Upper lobe of right lung (tissue), 1 donor: ENCODE results near the gene DXO. TPM values are rescaled to one million over a fixed set of nuclear protein-coding genes. Genes with fewer than 3 reads are reported as not detected.

Source experiments
- ATAC-seq: fragments of 200-7000 bp; cut with Tn5 transposase; one replicate; pipeline ENCODE4 v1.9.1; 2020; ENCODE audit warnings: mild to moderate bottlenecking, moderate library complexity
- DNase-seq: peaks from one replicate; pipeline ENCODE4 v3.0.0-alpha.2; 2020
- H3K27ac ChIP-seq: fragments of 200-600 bp; one replicate; pipeline ENCODE4 v1.8.0; 2022
- H3K27me3 ChIP-seq: fragments of 200-600 bp; one replicate; pipeline ENCODE4 v1.8.0; 2022; ENCODE audit warnings: mild to moderate bottlenecking
- H3K36me3 ChIP-seq: fragments of 200-600 bp; one replicate; pipeline ENCODE4 v1.8.0; 2022
- H3K4me1 ChIP-seq: fragments of 200-600 bp; one replicate; pipeline ENCODE4 v1.8.0; 2022
- H3K4me3 ChIP-seq: fragments of 200-600 bp; one replicate; pipeline ENCODE4 v1.8.0; 2022; ENCODE audit warnings: mild to moderate bottlenecking
- H3K9me3 ChIP-seq: fragments of 200-600 bp; one replicate; pipeline ENCODE4 v1.8.0; 2022
- intact Hi-C: fragments of 100-400 bp; cut with DNase I; formaldehyde crosslinking; loops from one replicate; pipeline ENCODE4 v1.11.0; 2022
- microRNA-seq: library from miRNA; unstranded; fragments of <30 nt; microRNA quantifications from one replicate; pipeline ENCODE4 v1.2.0, GENCODE V29; 2020; ENCODE audit warnings: borderline microRNAs expressed
- total RNA-seq: library from RNA; stranded (reverse); fragmentation: NEBNext Ultra II Directional; extraction: Animal tissue kit (Norgen Biotek cat#: 25700); gene quantifications from one replicate; pipeline ENCODE4 v1.2.1, GENCODE V29; 2021
- TF ChIP-seq, protein P1 (sequence below): fragments of 200-600 bp; IDR thresholded peaks from one replicate; pipeline ENCODE4 v1.8.0; 2022; ENCODE audit warnings: antibody characterized with exemption
- donor health status: DM: no; HTN: yes; CAD: no; lungs with severe emphysema.

The DXO gene
- total RNA-seq, 1 donor from 2014 or later, result 20.5 TPM

DNA sequence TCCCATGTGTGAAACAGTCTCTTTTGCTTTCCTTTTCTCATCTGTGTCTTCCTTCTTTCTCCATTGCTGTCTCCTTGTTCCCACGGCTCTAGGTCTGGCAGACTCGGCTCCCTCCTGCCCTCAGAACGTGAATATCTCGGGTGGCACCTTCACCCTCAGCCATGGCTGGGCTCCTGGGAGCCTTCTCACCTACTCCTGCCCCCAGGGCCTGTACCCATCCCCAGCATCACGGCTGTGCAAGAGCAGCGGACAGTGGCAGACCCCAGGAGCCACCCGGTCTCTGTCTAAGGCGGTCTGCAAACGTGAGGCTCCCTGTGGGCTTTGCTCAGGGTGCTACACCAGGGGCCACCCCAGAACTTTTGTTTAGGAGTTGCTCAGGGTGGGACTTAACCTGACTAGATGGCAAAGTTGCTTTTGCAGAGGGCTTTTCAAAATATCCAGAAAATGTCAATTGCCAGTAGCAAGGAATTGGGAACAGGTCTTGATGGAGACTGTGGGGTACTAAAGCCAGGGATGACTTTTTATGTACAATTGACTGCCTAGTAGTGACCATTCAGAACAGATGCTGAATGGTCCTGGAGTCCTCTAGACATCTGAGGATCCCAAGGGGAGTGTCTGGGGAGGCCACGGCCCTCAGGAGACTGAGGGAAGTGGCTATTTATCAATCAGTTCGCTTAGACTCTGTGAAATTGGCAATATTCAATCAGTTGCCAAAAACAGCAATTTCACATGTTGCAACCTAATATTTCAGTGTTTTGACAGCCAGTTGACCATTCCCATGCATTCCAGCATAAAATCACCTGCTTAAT, 43.9 kb downstream of the DXO start:
- no peak for DNase-seq
- peak; percentile 21 for ATAC-seq

DNA sequence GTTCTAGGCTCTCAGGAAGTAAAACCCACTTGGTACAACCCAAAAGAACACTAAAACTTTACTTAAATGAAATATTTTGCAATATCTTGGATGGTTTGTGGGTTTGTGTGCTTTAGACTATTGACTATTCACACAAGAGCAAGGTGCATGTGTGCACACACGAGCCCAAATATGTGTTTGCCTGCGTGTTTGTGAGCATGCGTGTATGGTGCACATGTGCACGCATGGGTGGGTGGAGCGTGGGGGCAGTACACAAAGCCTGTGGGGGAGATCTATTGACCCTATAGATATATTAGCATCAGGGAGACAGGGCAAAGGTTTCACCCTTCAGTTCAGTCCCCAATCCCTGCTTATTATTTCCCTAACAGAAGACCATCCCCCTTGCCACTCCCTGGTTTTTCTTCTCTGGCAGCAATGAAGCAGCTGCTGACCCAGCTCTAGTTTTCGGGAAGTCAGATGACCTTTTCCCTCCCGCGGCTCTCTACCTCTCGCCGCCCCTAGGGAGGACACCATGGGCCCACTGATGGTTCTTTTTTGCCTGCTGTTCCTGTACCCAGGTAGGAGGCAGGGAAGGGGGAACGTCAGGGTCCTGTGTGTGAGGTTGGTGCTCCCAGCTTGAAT, 44.6 kb downstream of the DXO start, which contains the start of gene C2:
Gene C2 (plus strand): TSS at position 476 of the 621 bp plus-strand sequence. CDS start 36 bp downstream, at position 512.
- intact Hi-C loops, result no loop called here
- Histone ChIP-seq H3K36me3 (no peaks in the 10 kb centered on the region), H3K9me3 (no peaks in the 10 kb centered on the region), H3K27ac (peak within 1 kb of the TSS; percentile 81), H3K27me3 (no peaks in the 10 kb centered on the region), H3K4me3 (peak within 1 kb of the TSS; percentile 52), H3K4me1 (peaks cover 7% of the 10 kb centered on the region)
- TF ChIP-seq, protein P1, sequence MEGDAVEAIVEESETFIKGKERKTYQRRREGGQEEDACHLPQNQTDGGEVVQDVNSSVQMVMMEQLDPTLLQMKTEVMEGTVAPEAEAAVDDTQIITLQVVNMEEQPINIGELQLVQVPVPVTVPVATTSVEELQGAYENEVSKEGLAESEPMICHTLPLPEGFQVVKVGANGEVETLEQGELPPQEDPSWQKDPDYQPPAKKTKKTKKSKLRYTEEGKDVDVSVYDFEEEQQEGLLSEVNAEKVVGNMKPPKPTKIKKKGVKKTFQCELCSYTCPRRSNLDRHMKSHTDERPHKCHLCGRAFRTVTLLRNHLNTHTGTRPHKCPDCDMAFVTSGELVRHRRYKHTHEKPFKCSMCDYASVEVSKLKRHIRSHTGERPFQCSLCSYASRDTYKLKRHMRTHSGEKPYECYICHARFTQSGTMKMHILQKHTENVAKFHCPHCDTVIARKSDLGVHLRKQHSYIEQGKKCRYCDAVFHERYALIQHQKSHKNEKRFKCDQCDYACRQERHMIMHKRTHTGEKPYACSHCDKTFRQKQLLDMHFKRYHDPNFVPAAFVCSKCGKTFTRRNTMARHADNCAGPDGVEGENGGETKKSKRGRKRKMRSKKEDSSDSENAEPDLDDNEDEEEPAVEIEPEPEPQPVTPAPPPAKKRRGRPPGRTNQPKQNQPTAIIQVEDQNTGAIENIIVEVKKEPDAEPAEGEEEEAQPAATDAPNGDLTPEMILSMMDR, result no peak
- peak; percentile 76 for DNase-seq
- peak; percentile 77 for ATAC-seq

More for the DNA sequence above, 43.9 kb downstream of the DXO start:
- Histone ChIP-seq H3K9me3 (no peaks in the 10 kb centered on the region), H3K27me3 (no peaks in the 10 kb centered on the region), H3K4me1 (peaks cover 7% of the 10 kb centered on the region), H3K27ac (peak overlapping the region; percentile 81), H3K4me3 (peak overlapping the region; percentile 52), H3K36me3 (no peaks in the 10 kb centered on the region)
- TF ChIP-seq, protein P1, result no peak
- intact Hi-C loops, result no loop called here

DNA sequence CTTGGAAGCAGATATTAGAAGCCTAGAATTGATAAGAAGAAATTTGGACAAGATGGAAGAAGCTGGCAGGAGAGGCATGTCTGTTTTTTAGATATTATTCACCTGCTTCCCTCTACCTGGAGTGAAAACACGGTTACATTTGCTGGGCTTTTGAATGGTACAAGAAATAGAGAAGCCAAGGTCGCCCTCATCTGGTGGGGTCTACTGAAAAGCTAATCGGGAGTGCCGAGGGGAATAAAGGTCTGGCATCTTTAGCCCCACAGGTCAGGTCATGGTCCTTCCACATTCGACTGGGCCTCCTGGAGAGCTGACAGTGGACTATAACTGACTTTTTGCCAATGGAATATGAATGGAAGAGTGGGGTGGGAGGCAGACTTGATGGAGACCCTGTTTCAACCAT, 49.0 kb downstream of the DXO start:
- DNase-seq (no peak), ATAC-seq (peak; percentile 7)
- no peaks in the 10 kb centered on the region for H3K9me3 ChIP-seq
- H3K27ac ChIP-seq, result no peak overlapping the region
- peaks cover 12% of the 10 kb centered on the region for H3K4me1 ChIP-seq
- intact Hi-C loops, result no loop called here
- no peak overlapping the region for H3K4me3 ChIP-seq
- no peaks in the 10 kb centered on the region for H3K36me3 ChIP-seq
- no peaks in the 10 kb centered on the region for H3K27me3 ChIP-seq
- TF ChIP-seq, protein P1, result no peak

DNA sequence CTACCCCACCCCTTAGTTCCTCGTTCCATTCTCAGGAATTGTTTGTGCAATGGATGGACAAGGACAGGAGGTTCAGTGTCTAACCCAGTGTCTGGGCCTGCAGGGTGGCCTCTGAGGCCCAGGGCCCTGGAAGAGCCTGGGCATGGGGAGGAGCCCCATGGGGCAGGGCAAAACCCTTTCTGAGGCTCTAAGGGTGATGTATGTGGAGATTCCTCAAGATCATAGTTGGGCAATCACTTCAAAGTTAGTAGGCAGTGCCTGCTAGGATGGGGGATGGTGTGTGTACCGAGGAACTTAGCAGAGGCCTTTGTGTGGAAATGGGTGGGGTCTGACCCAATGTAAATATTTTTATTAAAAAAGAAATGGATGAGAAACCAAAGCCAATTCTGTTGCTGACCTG, 51.1 kb downstream of the DXO start:
- no peak for DNase-seq
- Histone ChIP-seq H3K4me1 (peaks cover 12% of the 10 kb centered on the region), H3K36me3 (no peaks in the 10 kb centered on the region), H3K9me3 (no peaks in the 10 kb centered on the region), H3K4me3 (no peak overlapping the region), H3K27ac (peak overlapping the region; percentile 6), H3K27me3 (no peaks in the 10 kb centered on the region)
- ATAC-seq, result peak; percentile 88
- intact Hi-C loops, result no loop called here
- TF ChIP-seq, protein P1, result no peak

Small RNA genes lying within 50 kb of the gene (microRNA-seq; reads per million reads assigned to microRNA genes)
- not detected for gene MIR1236

Other genes with a start within 250 kb of the DXO start
- gene MPIG6B, start 248.8 kb downstream of the DXO start, total RNA-seq, result 1.1 TPM
- gene DDAH2, start 242.8 kb downstream of the DXO start, total RNA-seq, result 71.2 TPM
- 286 TPM for gene CLIC1, start 235.6 kb downstream of the DXO start, total RNA-seq
- gene MSH5, start 232.1 kb downstream of the DXO start, total RNA-seq, result 11.2 TPM
- 2.6 TPM for gene SAPCD1, start 209.5 kb downstream of the DXO start, total RNA-seq
- gene VWA7, start 194.8 kb downstream of the DXO start, total RNA-seq, result 3.4 TPM
- 53.0 TPM for gene VARS1, start 176.4 kb downstream of the DXO start, total RNA-seq
- gene LSM2, start 165.2 kb downstream of the DXO start, total RNA-seq, result 30.8 TPM
- gene HSPA1L, start 156.9 kb downstream of the DXO start, total RNA-seq, result 2.0 TPM
- 150 TPM for gene HSPA1A, start 156.6 kb downstream of the DXO start, total RNA-seq
- 112 TPM for gene HSPA1B, start 144.4 kb downstream of the DXO start, total RNA-seq
- 81.0 TPM for gene NEU1, start 109.3 kb downstream of the DXO start, total RNA-seq
- 23.1 TPM for gene SLC44A4, start 93.1 kb downstream of the DXO start, total RNA-seq
- gene EHMT2, start 74.4 kb downstream of the DXO start, total RNA-seq, result 36.0 TPM
- 3.5 TPM for gene ZBTB12, start 70.1 kb downstream of the DXO start, total RNA-seq
- 282 TPM for gene C2, start 44.4 kb downstream of the DXO start, total RNA-seq
- 74.9 TPM for gene CFB, start 26.0 kb downstream of the DXO start, total RNA-seq
- gene NELFE, start 13.2 kb downstream of the DXO start, total RNA-seq, result 43.9 TPM
- 58.8 TPM for gene SKIC2, start 13.0 kb downstream of the DXO start, total RNA-seq
- 200 TPM for gene C4A, start 9.9 kb upstream of the DXO start, total RNA-seq
- gene C4B, start 42.7 kb upstream of the DXO start, total RNA-seq, result 166 TPM
- gene CYP21A2, start 66.3 kb upstream of the DXO start, total RNA-seq, result 0.61 TPM
- gene TNXB, start 137.2 kb upstream of the DXO start, total RNA-seq, result 162 TPM
- 78.1 TPM for gene ATF6B, start 156.1 kb upstream of the DXO start, total RNA-seq
- 4.3 TPM for gene FKBPL, start 158.2 kb upstream of the DXO start, total RNA-seq
- gene PRRT1, start 179.8 kb upstream of the DXO start, total RNA-seq, result 1.4 TPM
- 19.2 TPM for gene PPT2, start 182.0 kb upstream of the DXO start, total RNA-seq
- gene EGFL8, start 192.5 kb upstream of the DXO start, total RNA-seq, result 14.5 TPM
- 53.0 TPM for gene AGPAT1, start 203.9 kb upstream of the DXO start, total RNA-seq
- 44.6 TPM for gene RNF5, start 206.3 kb upstream of the DXO start, total RNA-seq
- 1,590 TPM for gene AGER, start 212.1 kb upstream of the DXO start, total RNA-seq
- gene PBX2, start 218.1 kb upstream of the DXO start, total RNA-seq, result 100 TPM
- gene GPSM3, start 220.5 kb upstream of the DXO start, total RNA-seq, result 51.9 TPM